H1 (cell line): ENCODE results near the gene SAMD7.

Experiments
- EP300 ChIP-seq, 2 experiments: IDR thresholded peaks; 1 replicate in 1 of 2; 2 replicates in 1 of 2; pipeline ENCODE4 v1.6.1; 2011 to 2012; ENCODE audit warnings: low read depth in 2 of 2, low read length in 2 of 2, mild to moderate bottlenecking in 2 of 2, borderline replicate concordance in 1 of 2, inconsistent platforms in 1 of 2, moderate library complexity in 1 of 2
- SIN3A ChIP-seq, 2 experiments: IDR thresholded peaks in 1 of 2; conservative IDR thresholded peaks in 1 of 2; 2 replicates each; pipeline ENCODE4 v1.6.1; 2011 to 2012; ENCODE audit warnings: low read length in 2 of 2, improper control_type of control experiment in 1 of 2, low read depth in 1 of 2, mild to moderate bottlenecking in 1 of 2
- SRF ChIP-seq: IDR thresholded peaks from 2 replicates; pipeline ENCODE4 v1.6.1; 2011; ENCODE audit warnings: mild to moderate bottlenecking, low read depth, low read length, moderate library complexity

DNA sequence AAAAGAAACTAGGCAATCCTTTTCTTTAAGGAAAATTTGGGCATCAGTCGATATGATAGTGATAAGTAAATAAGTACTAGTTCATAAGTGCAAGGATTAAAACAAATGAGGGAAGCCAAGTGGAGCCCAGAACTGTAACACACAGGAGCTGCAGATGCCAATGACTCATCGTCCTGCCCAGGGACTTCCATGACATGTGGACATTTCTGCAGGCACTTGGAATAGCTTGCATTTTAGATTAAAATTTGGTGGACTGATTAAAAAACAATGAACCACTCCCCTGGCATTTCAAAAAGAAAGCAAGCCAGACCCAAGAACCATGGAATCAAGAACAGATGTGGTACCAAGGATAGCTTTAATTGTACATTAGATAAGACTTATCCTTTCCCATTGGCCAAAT, 2.9 kb downstream of the SAMD7 start:
- TF ChIP-seq SIN3A (conservative IDR thresholded peaks at IDR 0.05 in 1 of 2, IDR thresholded peaks at IDR 0.05 in 1 of 2; ENCODE audit: low read depth in 1 of 2, low read length in 2 of 2) (no peak), SRF (no peak), EP300 (IDR thresholded peaks at IDR 0.05; ENCODE audit: borderline replicate concordance in 1 of 2, low read depth in 2 of 2, low read length in 2 of 2) (no peak)
